NB4 (cell line): ENCODE data around the gene PLEKHA5.

Experiments
- DNase-seq: peaks from one replicate; pipeline ENCODE4 v3.0.0; 2010; ENCODE audit warnings: low read depth
- H3K4me3 ChIP-seq: one replicate; pipeline ENCODE4 v1.5.1; 2011; ENCODE audit warnings: mild to moderate bottlenecking, low read depth, low read length, moderate library complexity
- MYC ChIP-seq: IDR thresholded peaks from 2 replicates; pipeline ENCODE4 v1.6.1; 2011; ENCODE audit warnings: low read depth, low read length
- POLR2A ChIP-seq: IDR thresholded peaks from 2 replicates; pipeline ENCODE4 v1.6.1; 2011; ENCODE audit warnings: mild to moderate bottlenecking; ENCODE audit not compliant: insufficient read length; ENCODE audit errors: extremely low read depth
- TF ChIP-seq, protein P1 (sequence below): IDR thresholded peaks from 2 replicates; pipeline ENCODE4 v1.6.1; 2011; ENCODE audit warnings: low read depth, low read length
- TF ChIP-seq, protein P2 (sequence below): IDR thresholded peaks from one replicate; pipeline ENCODE4 v1.5.1; 2012; ENCODE audit warnings: low read depth, low read length

PLEKHA5 gene

DNA sequence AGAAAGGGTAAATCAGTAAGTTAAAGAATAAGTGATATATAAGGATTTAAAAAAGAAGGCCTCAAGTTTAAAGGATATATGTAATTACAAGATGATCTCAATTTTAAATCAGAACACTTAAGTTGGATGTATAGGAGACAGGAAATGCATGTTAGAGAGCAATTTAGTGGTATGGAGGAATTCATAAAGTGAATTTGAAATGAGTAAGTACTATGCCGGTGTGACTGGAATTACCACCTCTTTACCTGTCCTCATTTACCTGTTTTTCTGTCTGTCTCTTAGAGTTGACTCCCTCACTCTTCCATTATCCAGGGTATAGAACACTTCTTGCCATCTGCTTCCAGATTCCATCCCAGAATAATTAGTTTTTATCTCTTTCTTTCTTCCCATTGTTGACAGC lies 73.5 kb downstream of the PLEKHA5 start:
- DNase-seq: no peak

DNA sequence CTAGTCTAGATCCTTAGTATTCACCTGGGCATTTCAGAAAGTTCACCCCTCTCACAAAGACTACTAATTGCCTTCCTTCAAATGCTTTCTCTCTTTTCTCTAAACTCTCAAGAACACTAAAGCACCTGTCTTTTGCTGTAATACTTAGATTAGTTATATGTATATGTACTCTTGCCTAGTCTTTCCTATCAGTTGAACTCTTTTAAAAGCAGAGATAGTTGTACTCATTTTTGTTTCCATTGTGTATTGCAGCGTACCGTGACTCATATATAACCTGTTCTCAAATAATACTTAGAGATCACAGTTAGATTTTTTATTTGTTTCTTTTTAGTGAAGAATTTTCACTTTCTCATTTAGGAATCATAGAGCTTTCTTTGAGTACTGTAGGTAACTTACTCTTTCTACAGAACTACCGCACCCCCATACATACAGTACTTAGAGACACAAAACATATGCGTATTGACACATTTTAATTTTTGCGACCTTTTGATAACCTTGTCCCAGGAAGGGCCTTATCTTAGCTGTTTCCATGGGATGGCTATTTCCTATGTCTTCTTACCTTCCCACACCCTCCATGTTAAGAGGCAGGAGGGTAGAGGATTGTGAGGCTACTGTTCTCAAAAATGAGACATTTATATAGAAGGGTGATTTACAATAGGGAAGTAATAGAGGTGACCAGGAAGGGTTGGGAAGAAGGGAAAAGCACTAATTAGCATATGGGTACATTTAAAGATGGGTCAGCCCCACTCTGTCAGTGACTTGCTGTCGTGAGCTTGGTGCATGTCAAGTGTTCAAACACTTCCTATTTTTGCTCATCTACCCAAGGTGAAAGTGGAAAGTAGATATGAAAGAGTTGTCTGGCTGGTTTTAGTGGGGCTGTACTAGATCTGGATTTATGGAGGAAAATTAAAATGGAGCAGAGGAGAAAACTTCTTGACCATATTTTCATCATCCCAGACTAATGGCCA lies 74.3 kb downstream of the PLEKHA5 start:
- TF ChIP-seq, protein P1, sequence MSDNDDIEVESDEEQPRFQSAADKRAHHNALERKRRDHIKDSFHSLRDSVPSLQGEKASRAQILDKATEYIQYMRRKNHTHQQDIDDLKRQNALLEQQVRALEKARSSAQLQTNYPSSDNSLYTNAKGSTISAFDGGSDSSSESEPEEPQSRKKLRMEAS: no peak
- TF ChIP-seq, protein P2, sequence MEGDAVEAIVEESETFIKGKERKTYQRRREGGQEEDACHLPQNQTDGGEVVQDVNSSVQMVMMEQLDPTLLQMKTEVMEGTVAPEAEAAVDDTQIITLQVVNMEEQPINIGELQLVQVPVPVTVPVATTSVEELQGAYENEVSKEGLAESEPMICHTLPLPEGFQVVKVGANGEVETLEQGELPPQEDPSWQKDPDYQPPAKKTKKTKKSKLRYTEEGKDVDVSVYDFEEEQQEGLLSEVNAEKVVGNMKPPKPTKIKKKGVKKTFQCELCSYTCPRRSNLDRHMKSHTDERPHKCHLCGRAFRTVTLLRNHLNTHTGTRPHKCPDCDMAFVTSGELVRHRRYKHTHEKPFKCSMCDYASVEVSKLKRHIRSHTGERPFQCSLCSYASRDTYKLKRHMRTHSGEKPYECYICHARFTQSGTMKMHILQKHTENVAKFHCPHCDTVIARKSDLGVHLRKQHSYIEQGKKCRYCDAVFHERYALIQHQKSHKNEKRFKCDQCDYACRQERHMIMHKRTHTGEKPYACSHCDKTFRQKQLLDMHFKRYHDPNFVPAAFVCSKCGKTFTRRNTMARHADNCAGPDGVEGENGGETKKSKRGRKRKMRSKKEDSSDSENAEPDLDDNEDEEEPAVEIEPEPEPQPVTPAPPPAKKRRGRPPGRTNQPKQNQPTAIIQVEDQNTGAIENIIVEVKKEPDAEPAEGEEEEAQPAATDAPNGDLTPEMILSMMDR: no peak
- TF ChIP-seq POLR2A (no peak), MYC (no peak)

More for the DNA sequence above, 73.5 kb downstream of the PLEKHA5 start:
- H3K4me3 ChIP-seq: no peak overlapping the region
- TF ChIP-seq, protein P2: no peak
- TF ChIP-seq POLR2A (no peak), MYC (no peak)
- TF ChIP-seq, protein P1: no peak

DNA sequence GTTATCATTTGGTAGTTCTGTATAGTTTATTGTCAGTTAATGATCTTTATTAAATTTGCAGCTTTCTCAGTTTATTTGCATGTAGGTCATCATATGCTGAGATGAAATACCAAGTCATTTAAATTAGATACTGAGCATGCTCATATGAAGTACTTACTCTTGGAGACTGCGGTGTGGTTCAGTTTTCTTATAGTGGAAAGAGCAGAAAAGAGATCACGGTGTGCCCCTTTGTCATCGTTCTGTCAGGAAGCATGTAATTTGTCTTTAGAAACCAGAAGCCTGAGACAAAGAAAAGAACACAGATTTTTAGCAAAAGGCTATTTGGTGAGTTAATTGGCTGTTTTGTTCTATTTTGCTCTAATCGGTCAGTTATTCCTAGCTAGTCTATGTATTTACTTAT lies 75.6 kb downstream of the PLEKHA5 start:
- no peak overlapping the region for H3K4me3 ChIP-seq
- no peak for DNase-seq
- no peak for TF ChIP-seq POLR2A
- TF ChIP-seq MYC: no peak
- TF ChIP-seq, protein P2: no peak
- TF ChIP-seq, protein P1: no peak

More for the DNA sequence above, 74.3 kb downstream of the PLEKHA5 start:
- no peak overlapping the region for H3K4me3 ChIP-seq
- DNase-seq: no peak

DNA sequence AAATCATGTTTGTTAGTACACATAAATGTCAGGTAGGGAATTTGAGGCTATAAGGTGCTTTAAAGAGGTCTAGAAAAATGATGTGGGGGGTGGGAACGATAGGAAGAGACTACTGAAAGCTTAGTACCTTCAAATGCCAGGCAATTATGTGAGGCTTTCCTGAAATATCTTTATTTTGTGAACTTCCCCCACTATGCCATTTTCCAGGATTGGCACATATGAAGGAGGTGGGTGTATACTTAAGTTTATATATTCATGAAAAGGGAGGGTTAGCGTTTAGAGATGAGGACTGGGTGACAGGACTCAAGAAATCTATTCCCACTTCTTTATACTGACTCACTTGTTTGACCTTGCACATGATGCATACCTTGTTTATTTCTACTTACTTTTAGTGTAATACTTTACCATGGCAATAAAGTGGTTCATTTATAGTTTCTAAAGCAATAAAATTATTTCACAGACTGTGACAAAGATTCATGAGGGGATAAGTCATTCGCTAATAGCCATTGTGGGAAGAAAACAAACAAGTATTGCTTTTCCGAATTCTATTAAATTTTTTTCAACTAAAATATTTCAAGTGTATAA lies 77.1 kb downstream of the PLEKHA5 start:
- DNase-seq: no peak
- TF ChIP-seq, protein P2: no peak
- TF ChIP-seq, protein P1: no peak
- TF ChIP-seq MYC (no peak), POLR2A (no peak)
- no peak overlapping the region for H3K4me3 ChIP-seq

DNA sequence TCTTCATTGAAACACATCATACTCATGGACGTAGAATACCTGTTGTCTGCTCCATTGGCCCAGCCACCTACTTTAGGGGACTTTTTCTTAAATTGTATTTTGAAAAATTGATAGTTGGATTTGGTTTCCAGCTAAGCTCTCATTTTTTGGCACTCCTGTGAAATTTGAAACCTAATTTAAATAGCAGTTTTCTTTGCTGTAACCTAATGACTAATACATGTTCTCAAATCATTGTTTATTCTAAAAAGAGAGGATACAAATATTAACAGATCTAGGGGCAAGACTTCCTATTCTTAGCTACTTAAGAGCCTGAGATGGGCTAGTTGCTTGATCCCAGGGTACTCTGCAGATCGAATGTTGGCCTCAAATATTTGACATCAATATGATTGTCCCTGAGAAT lies 78.9 kb downstream of the PLEKHA5 start:
- no peak overlapping the region for H3K4me3 ChIP-seq
- TF ChIP-seq, protein P1: no peak
- TF ChIP-seq, protein P2: no peak
- TF ChIP-seq POLR2A (no peak), MYC (no peak)
- DNase-seq: no peak
